HG03558 (cell line): ENCODE data around the gene KCNT1.

ENCODE experiments used
- ATAC-seq: cut with Tn5 transposase; IDR thresholded peaks from one replicate; pipeline ENCODE4 v1.9.1; 2021; ENCODE audit warnings: moderate number of reproducible peaks; ENCODE audit not compliant: unreplicated experiment; ENCODE audit errors: extremely low read depth

Gene KCNT1

GRCh38 chr9:135828656-135829055, 126.7 kb downstream of the KCNT1 start:
- no peak for ATAC-seq

GRCh38 chr9:135830496-135830895, 128.5 kb downstream of the KCNT1 start:
- no peak for ATAC-seq

GRCh38 chr9:135833864-135834263, 131.9 kb downstream of the KCNT1 start:
- ATAC-seq = no peak

- no peak for ATAC-seq
Measured at GRCh38 chr9:135835131-135835530, 133.1 kb downstream of the KCNT1 start.

- no peak for ATAC-seq
Measured at GRCh38 chr9:135839516-135839915, 137.5 kb downstream of the KCNT1 start.

- ATAC-seq = no peak
Measured at GRCh38 chr9:135840107-135840506, 138.1 kb downstream of the KCNT1 start.

- no peak for ATAC-seq
Measured at GRCh38 chr9:135840539-135840938, 138.6 kb downstream of the KCNT1 start.
